Muscle layer of duodenum (tissue), 2 donors: ENCODE results near the gene LCE2D.
"Not testable (repeated sequence)": the region's sequence is repeated elsewhere in the genome, so short reads cannot be mapped to it uniquely, and the experiment has no call there.

Experiments used
- H3K27ac ChIP-seq: one replicate; pipeline ENCODE4 v1.7.0; 2013; ENCODE audit warnings: mild to moderate bottlenecking, low read length
- H3K27me3 ChIP-seq: one replicate; pipeline ENCODE4 v1.7.0; 2013; ENCODE audit warnings: low read depth, mild to moderate bottlenecking, control low read depth, low read length
- H3K36me3 ChIP-seq, 2 donors: one replicate each; pipeline ENCODE4 v1.7.0; 2013; ENCODE audit warnings: low read length in 2 of 2, control low read depth in 1 of 2, mild to moderate bottlenecking in 1 of 2; ENCODE audit not compliant: insufficient read depth in 2 of 2, control insufficient read depth in 1 of 2
- H3K4me1 ChIP-seq, 2 donors: one replicate each; pipeline ENCODE4 v1.7.0; 2013; ENCODE audit warnings: low read length in 2 of 2, mild to moderate bottlenecking in 2 of 2, control low read depth in 1 of 2, moderate library complexity in 1 of 2; ENCODE audit not compliant: insufficient read depth in 2 of 2, control insufficient read depth in 1 of 2
- H3K4me3 ChIP-seq, 2 donors: one replicate each; pipeline ENCODE4 v1.7.0; 2013; ENCODE audit warnings: low read length in 2 of 2, low read depth in 1 of 2, mild to moderate bottlenecking in 1 of 2
- H3K9me3 ChIP-seq, 2 donors: one replicate each; pipeline ENCODE4 v1.7.0; 2013; ENCODE audit warnings: low read length in 2 of 2, control low read depth in 1 of 2, mild to moderate bottlenecking in 1 of 2; ENCODE audit not compliant: control insufficient read depth in 1 of 2
- donor health status: healthy.

The LCE2D gene

DNA sequence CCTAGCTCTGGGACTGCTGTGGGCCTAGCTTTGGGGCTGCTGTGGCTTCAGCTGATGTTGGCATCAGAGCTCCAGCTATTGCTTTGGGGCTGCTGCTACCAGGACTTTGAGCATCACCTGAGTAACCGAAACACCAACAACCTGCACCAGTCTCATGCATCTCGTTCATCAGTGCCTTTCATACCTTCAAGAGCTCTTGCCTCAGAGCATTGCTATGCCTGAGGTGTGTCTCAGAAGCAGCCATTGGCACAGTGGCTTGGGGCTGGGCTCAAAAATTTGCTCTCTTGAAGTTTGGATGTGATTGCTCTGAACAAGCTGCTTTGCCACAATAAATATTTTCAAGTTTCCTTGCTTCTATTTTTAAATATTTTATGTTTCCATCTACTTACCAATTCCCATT lies 6.7 kb upstream of the LCE2D start:
- H3K36me3 ChIP-seq, result no peaks in the 10 kb centered on the region
- H3K27ac ChIP-seq, result no peak overlapping the region
- H3K4me3 ChIP-seq, result no peak overlapping the region
- H3K4me1 ChIP-seq, result no peaks in the 10 kb centered on the region
- no peaks in the 10 kb centered on the region for H3K9me3 ChIP-seq
- no peaks in the 10 kb centered on the region for H3K27me3 ChIP-seq

DNA sequence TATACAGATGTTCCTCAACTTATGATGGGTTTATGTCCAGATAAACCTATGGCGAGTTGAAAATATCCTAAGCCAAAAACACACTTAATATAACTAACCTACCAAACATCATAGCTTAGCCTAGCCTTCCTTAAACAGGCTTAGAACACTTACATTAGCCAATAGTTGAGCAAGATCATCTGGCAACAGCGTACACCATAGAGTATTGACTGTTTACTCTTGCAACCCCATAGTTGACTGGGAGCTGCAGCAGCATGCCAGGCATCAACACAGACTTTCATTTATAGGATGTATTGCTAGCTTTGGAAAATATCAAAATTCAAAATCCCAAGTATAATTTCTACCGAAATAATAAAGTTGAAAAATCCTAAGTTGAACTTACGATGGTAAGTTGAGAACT lies 5.5 kb upstream of the LCE2D start:
- no peaks in the 10 kb centered on the region for H3K36me3 ChIP-seq
- H3K4me1 ChIP-seq, result no peaks in the 10 kb centered on the region
- no peak overlapping the region for H3K27ac ChIP-seq
- H3K4me3 ChIP-seq, result no peak overlapping the region
- no peaks in the 10 kb centered on the region for H3K27me3 ChIP-seq
- H3K9me3 ChIP-seq, result no peaks in the 10 kb centered on the region

DNA sequence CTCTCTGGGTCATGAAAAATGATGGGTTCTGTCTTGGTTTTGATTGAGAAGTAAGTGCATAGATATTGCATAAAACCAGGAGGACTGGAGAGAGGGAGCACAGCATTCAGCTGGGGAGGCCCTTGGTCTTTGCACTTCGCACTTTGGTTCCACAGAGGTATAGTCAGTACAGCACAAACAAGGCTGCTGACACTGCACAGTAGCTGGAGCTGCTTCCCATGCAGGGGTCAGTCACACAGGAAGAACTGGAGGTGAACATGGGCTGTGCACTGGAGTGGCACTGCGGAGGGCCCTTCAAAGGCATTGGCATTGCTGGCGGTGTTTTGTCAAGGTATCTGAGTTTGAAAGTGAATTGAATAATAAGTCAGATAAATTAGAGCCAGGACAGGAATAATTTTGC lies 4.5 kb upstream of the LCE2D start:
- Histone ChIP-seq H3K27ac (no peak overlapping the region), H3K4me3 (no peak overlapping the region), H3K36me3 (no peaks in the 10 kb centered on the region), H3K27me3 (no peaks in the 10 kb centered on the region), H3K4me1 (no peaks in the 10 kb centered on the region), H3K9me3 (no peaks in the 10 kb centered on the region)

DNA sequence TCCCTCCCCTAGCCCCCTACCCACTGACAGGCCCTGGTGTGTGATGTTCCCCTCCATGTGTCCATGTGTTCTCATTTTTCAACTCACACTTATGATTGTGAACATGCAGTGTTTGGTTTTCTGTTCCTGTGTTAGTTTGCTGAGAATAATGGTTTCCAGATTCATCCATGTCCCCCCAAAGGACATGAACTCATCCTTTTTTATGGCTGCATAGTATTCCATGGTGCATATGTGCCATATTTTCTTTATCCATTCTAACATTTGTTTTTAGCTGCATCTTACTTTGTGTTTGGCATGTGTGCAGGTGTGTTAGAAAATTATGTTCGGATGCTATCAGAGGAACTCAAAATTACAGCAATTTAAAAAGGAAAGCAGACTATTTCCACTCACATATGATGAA lies 3.0 kb downstream of the LCE2D start:
- not testable (repeated sequence) for H3K9me3 ChIP-seq, H3K36me3 ChIP-seq, H3K27ac ChIP-seq, H3K27me3 ChIP-seq, H3K4me3 ChIP-seq, H3K4me1 ChIP-seq

DNA sequence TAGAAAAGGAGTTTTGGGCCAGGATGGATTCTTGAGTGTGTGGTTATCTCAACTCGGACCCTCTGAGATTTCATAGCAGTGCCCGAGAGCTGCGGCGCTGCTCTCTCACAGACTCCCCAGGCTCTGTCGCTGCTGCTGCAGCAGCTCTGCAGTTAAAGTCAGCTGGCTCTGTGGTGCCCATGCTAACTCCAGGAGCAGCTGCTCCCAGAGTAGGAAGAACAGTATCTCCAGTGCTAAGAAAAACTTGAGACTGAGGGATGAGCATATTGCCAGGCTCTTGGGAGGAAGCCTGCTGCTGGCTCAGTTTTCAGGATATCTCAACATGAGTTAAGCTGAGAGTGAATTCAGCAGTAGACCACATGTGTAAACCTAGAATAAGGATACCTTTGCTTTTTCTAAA lies 4.5 kb downstream of the LCE2D start:
- Histone ChIP-seq H3K4me1 (no peaks in the 10 kb centered on the region), H3K27ac (no peak overlapping the region), H3K9me3 (no peaks in the 10 kb centered on the region), H3K27me3 (no peaks in the 10 kb centered on the region), H3K36me3 (no peaks in the 10 kb centered on the region), H3K4me3 (no peak overlapping the region)

DNA sequence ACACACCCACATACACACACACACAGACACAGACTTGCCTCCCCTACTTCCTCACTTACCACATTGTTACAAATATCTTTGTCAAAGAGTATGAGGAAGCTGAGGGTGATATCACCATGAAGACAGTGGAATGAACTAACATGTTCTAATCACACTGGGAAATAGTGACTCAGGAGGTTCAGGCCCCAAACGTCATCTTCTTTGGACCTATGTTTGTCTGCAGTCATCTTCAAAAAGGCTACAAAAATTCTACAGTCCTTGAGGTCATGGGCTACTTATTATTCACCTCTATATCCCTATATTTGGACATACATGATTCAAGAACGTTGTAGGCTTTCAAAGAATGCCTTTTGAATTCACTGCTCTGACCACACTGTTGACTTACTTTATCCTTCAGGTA lies 9.8 kb downstream of the LCE2D start:
- H3K4me1 ChIP-seq, result no peaks in the 10 kb centered on the region
- no peak overlapping the region for H3K27ac ChIP-seq
- no peaks in the 10 kb centered on the region for H3K9me3 ChIP-seq
- H3K27me3 ChIP-seq, result no peaks in the 10 kb centered on the region
- H3K36me3 ChIP-seq, result no peaks in the 10 kb centered on the region
- H3K4me3 ChIP-seq, result no peak overlapping the region

DNA sequence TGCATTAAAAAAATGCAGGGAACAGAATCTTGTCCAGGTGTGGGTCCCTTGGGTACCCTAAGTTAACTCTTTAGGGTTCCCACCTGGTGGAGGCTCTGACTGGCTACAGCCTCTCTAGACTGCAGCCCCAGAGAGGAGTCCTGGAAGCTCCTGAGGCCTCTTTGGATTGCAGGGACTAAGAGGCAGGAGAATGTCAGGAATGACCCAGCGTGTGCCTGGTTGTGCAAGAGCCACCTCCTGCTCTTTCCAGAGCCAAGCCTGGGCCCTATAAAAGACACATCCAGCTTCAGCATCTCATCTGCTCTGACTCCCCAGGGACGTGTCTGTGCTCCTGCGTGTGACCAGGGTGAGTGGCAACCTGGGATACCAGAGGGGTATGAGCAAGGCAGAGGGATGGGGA lies 11.8 kb downstream of the LCE2D start, which contains the start of gene LCE2C:
Gene LCE2C (plus strand): TSS at position 297 of the 400 bp plus-strand sequence. CDS start 737 bp downstream, outside the sequence.
- not testable (repeated sequence) for H3K27ac ChIP-seq, H3K36me3 ChIP-seq, H3K4me1 ChIP-seq, H3K9me3 ChIP-seq, H3K4me3 ChIP-seq, H3K27me3 ChIP-seq

DNA sequence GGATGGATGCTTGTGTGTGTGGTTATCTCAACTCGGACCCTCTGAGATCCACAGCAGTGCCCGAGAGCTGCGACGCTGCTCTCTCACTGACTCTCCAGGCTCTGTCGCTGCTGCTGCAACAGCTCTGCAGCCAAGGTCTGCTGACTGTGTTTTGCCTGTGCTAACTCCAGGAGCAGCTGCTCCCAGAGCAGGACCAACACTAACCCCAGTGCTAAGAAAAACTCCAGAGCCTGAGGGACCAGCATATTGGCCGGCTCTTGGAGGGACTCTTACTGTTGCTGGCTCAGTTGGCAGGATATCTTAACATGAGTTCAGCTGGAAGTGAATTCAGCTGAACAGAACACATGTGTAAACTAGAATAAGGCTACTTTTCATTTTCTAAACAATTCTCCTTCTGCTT lies 16.3 kb downstream of the LCE2D start:
- no peaks in the 10 kb centered on the region for H3K27me3 ChIP-seq
- H3K36me3 ChIP-seq, result no peaks in the 10 kb centered on the region
- H3K4me3 ChIP-seq, result no peak overlapping the region
- no peaks in the 10 kb centered on the region for H3K9me3 ChIP-seq
- no peak overlapping the region for H3K27ac ChIP-seq
- H3K4me1 ChIP-seq, result no peaks in the 10 kb centered on the region

DNA sequence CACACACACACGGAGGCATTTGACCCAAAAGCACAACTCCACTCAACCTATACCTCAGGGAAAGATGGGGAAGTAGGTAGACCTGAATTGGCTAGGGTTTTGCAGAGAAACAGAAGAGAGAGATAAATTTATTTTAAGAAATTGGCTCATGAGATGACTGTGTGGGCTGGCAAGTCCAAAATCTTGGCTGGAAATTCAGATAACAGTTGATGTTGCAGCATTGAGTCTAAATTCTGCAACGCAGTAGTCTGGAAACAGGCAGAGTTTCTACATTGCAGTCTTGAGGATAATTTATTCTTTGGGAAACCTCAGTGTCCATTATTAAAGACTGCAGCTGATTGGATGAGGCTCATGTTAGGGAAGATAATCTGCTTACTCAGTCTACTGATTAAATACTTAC lies 18.4 kb downstream of the LCE2D start:
- no peaks in the 10 kb centered on the region for H3K27me3 ChIP-seq
- H3K9me3 ChIP-seq, result no peaks in the 10 kb centered on the region
- H3K4me3 ChIP-seq, result no peak overlapping the region
- no peaks in the 10 kb centered on the region for H3K36me3 ChIP-seq
- H3K4me1 ChIP-seq, result no peaks in the 10 kb centered on the region
- no peak overlapping the region for H3K27ac ChIP-seq

DNA sequence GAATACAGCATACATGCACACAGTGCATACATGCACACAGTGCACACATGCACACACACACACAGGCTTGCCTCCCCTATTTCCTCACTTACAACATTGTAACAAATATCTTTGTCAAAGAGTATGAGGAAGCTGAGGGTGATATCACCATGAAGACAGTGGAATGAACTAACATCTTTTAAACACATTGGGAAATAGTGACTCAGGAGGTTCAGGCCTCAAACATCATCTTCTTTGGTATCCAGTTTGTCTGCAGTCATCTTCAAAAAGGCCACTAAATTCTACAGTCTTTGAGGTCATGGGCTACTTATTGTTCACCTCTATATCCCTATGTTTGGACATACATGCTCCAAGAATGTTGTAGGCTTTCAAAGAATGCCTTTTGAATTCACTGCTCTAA lies 20.7 kb downstream of the LCE2D start:
- H3K4me3 ChIP-seq, result no peak overlapping the region
- H3K27me3 ChIP-seq, result no peaks in the 10 kb centered on the region
- H3K36me3 ChIP-seq, result no peaks in the 10 kb centered on the region
- no peaks in the 10 kb centered on the region for H3K9me3 ChIP-seq
- H3K27ac ChIP-seq, result no peak overlapping the region
- H3K4me1 ChIP-seq, result no peaks in the 10 kb centered on the region

DNA sequence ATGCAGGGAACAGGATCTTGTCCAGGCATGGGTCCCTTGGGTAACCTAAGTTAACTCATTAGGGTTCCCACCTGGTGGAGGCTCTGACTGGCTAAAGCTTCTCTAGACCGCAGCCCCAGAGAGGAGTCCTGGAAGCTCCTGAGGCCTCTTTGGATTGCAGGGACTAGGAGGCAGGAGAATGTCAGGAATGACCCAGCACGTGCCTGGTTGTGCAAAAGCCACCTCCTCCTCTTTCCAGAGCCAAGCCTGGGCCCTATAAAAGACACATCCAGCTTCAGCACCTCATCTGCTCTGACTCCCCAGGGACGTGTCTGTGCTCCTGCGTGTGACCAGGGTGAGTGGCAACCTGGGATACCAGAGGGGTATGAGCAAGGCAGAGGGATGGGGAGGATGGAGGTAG lies 22.6 kb downstream of the LCE2D start, which contains the start of gene LCE2B:
Gene LCE2B (plus strand): TSS at position 301 of the 400 bp plus-strand sequence. CDS start 721 bp downstream, outside the sequence.
- H3K27ac ChIP-seq, H3K4me1 ChIP-seq, H3K36me3 ChIP-seq, H3K27me3 ChIP-seq, H3K9me3 ChIP-seq, H3K4me3 ChIP-seq: not testable (repeated sequence)

DNA sequence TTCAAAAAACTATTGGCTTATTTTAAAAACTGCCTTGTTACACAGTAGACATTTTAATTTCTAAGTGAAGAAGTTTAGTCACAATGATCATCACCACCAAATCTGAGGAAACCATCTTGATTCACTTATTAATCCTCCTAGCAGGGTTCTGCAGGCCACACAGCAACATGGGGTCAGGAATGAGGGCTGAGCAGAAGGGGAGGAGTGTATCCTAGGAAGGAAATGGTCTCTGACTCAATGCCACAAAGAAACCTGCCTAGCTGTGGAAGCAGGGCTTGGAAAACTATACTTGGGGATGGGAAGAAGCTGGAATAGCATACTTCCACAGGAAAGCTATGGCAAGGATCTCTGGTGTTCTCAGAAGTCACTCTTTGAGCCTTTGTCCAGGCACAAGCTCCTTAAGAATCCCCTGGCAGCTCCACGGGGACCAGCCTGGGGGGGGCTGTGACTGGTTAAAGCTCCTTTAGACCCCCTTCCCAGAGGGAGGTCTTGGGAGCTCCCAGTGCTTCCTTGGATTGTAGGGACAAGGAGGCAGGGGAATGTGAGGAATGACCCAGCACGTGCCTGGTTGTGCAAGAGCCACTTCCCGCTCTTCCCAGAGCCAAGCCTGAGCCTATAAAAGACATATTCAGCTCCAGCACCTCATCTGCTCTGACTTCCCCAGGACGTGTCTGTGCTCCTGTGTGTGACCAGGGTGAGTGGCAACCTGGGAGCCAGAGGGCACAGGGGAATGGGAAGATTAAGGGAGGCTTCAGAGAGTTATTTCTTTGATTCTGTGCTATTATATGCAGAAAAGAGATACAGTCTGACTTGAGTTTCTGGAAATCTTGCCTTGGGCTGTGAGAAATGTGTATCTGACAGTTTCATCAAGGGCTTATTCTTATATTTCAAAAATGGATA lies 34.8 kb downstream of the LCE2D start, which contains the start of gene LCE2A:
Gene LCE2A (plus strand): TSS at position 645 of the 900 bp plus-strand sequence. CDS start 557 bp downstream, outside the sequence.
- no peaks in the 10 kb centered on the region for H3K4me1 ChIP-seq
- no peak within 1 kb of the TSS for H3K4me3 ChIP-seq
- no peaks in the 10 kb centered on the region for H3K9me3 ChIP-seq
- H3K36me3 ChIP-seq, result no peaks in the 10 kb centered on the region
- no peak within 1 kb of the TSS for H3K27ac ChIP-seq
- H3K27me3 ChIP-seq, result no peaks in the 10 kb centered on the region
